AG04450 (cell line): ENCODE results near the gene SSTR4. TPM values are rescaled to one million over a fixed set of nuclear protein-coding genes. Genes with fewer than 3 reads are reported as not detected.
"Not testable (repeated sequence)": the region's sequence is repeated elsewhere in the genome, so short reads cannot be mapped to it uniquely, and the experiment has no call there.

ENCODE experiments used
- CTCF ChIA-PET: fragments of 300-600, 350-600 bp; formaldehyde crosslinking; extraction: SDS; loops from one replicate; lab custom pipeline; 2022; ENCODE audit warnings: antibody characterized with exemption, inconsistent platforms; lab: Charles Lee
- POLR2A ChIA-PET: fragments of 350-600 bp; formaldehyde crosslinking; extraction: SDS; loops from one replicate; lab custom pipeline; 2021; ENCODE audit warnings: antibody characterized with exemption, inconsistent platforms; lab: Yijun Ruan, JAX
- DNase-seq: peaks from one replicate; pipeline ENCODE4 v3.0.0-alpha.2; 2011; ENCODE audit warnings: low read depth, low spot score
- H3K27ac ChIP-seq: one replicate; pipeline ENCODE4 v1.5.1; 2012; ENCODE audit warnings: low read depth, low read length, control low read depth
- H3K27me3 ChIP-seq: one replicate; pipeline ENCODE4 v1.6.0; 2012; ENCODE audit warnings: low read length; ENCODE audit not compliant: control insufficient read depth, insufficient read depth
- H3K4me3 ChIP-seq: 2 replicates; pipeline ENCODE4 v1.5.1; 2011; ENCODE audit warnings: mild to moderate bottlenecking, low read depth, low read length, control low read depth
- H3K9me3 ChIP-seq: 2 replicates; pipeline ENCODE4 v1.5.1; 2012; ENCODE audit warnings: low read length; ENCODE audit not compliant: control insufficient read depth, insufficient read depth
- CTCF ChIP-seq: IDR thresholded peaks from 2 replicates; pipeline ENCODE4 v1.5.1; 2011; ENCODE audit warnings: low read depth, low read length, control low read depth, inconsistent platforms
- polyA plus RNA-seq: library from polyadenylated mRNA; depleted of rRNA; stranded (reverse); fragments of >200 nt; gene quantifications from 2 replicates; pipeline ENCODE4 v1.2.3, GENCODE V29; 2011

The SSTR4 gene
- polyA plus RNA-seq, 1 experiment: not detected

- no peaks in the 10 kb centered on the region for H3K27me3 ChIP-seq
- TF ChIP-seq CTCF: no peak
- H3K27ac ChIP-seq: no peak overlapping the region
- H3K9me3 ChIP-seq: no peaks in the 10 kb centered on the region
- no peak overlapping the region for H3K4me3 ChIP-seq
- ChIA-PET CTCF (no interaction called here), POLR2A (no interaction called here)
- no peak for DNase-seq
Measured at GRCh38 chr20:23021951-23022350, 13.2 kb upstream of the SSTR4 start.

GRCh38 chr20:23022849-23023248 lies 12.3 kb upstream of the SSTR4 start:
- CTCF ChIA-PET: interaction anchor here (0.6 kb wide), 1 partner anchor 55 kb away, joined by 3 read pairs; no protein-coding TSS in a partner anchor
- H3K4me3 ChIP-seq: no peak overlapping the region
- TF ChIP-seq CTCF: no peak
- POLR2A ChIA-PET: no interaction called here
- no peaks in the 10 kb centered on the region for H3K9me3 ChIP-seq
- no peak for DNase-seq
- H3K27ac ChIP-seq: no peak overlapping the region
- H3K27me3 ChIP-seq: no peaks in the 10 kb centered on the region

GRCh38 chr20:23023621-23024177 lies 11.4 kb upstream of the SSTR4 start:
- Histone ChIP-seq H3K27ac (no peak overlapping the region), H3K9me3 (no peaks in the 10 kb centered on the region), H3K27me3 (no peaks in the 10 kb centered on the region), H3K4me3 (no peak overlapping the region)
- ChIA-PET POLR2A (no interaction called here), CTCF (interaction anchor here (0.6 kb wide), 1 partner anchor 54 kb away, joined by 3 read pairs; no protein-coding TSS in a partner anchor)
- no peak for TF ChIP-seq CTCF
- DNase-seq: no peak

GRCh38 chr20:23024701-23025100 lies 10.4 kb upstream of the SSTR4 start:
- H3K27ac ChIP-seq: no peak overlapping the region
- POLR2A ChIA-PET: no interaction called here
- no peak overlapping the region for H3K4me3 ChIP-seq
- CTCF ChIA-PET: no interaction called here
- no peaks in the 10 kb centered on the region for H3K9me3 ChIP-seq
- no peak for DNase-seq
- no peak for TF ChIP-seq CTCF
- H3K27me3 ChIP-seq: no peaks in the 10 kb centered on the region

- H3K9me3 ChIP-seq, H3K27me3 ChIP-seq, DNase-seq, H3K27ac ChIP-seq, CTCF ChIA-PET, POLR2A ChIA-PET, H3K4me3 ChIP-seq: not testable (repeated sequence)
Measured at GRCh38 chr20:23025503-23025902, 9.6 kb upstream of the SSTR4 start.
